Activated CD4-positive, alpha-beta T cell treated with anti-CD3 and anti-CD28 coated beads, Interleukin-2, amount 10 ng/mL, durations not matched to agents 24 days and 14 days (primary cell): ENCODE measurements around the gene XPNPEP2. TPM values are rescaled to one million over a fixed set of nuclear protein-coding genes. Genes with fewer than 3 reads are reported as not detected.
A peak's percentile ranks its signal among the peaks of the same experiment; 100 is the strongest.

Experiments
- DNase-seq: peaks from one replicate; pipeline ENCODE4 v3.0.0; 2022
- H3K27ac Mint-ChIP-seq: one replicate; pipeline ENCODE4 v1.8.0; 2022; ENCODE audit warnings: mild to moderate bottlenecking, mixed read lengths
- H3K27me3 Mint-ChIP-seq: one replicate; pipeline ENCODE4 v1.8.0; 2022; ENCODE audit warnings: mixed read lengths
- H3K36me3 Mint-ChIP-seq: one replicate; pipeline ENCODE4 v1.8.0; 2022; ENCODE audit warnings: low read depth, mild to moderate bottlenecking, mixed read lengths
- H3K4me1 Mint-ChIP-seq: one replicate; pipeline ENCODE4 v1.8.0; 2021; ENCODE audit warnings: mixed read lengths
- H3K4me3 Mint-ChIP-seq: one replicate; pipeline ENCODE4 v1.8.0; 2022; ENCODE audit warnings: mild to moderate bottlenecking, moderate library complexity, mixed read lengths
- H3K9me3 Mint-ChIP-seq: one replicate; pipeline ENCODE4 v1.8.0; 2021; ENCODE audit warnings: mixed read lengths
- intact Hi-C: fragments of 100-400 bp; cut with micrococcal nuclease; formaldehyde crosslinking; loops from one replicate; pipeline ENCODE4 v1.15.1; 2023
- total RNA-seq: library from RNA; stranded (reverse); gene quantifications from 2 replicates; pipeline ENCODE4 v1.2.3, GENCODE V29; 2022

XPNPEP2 gene, protein sequence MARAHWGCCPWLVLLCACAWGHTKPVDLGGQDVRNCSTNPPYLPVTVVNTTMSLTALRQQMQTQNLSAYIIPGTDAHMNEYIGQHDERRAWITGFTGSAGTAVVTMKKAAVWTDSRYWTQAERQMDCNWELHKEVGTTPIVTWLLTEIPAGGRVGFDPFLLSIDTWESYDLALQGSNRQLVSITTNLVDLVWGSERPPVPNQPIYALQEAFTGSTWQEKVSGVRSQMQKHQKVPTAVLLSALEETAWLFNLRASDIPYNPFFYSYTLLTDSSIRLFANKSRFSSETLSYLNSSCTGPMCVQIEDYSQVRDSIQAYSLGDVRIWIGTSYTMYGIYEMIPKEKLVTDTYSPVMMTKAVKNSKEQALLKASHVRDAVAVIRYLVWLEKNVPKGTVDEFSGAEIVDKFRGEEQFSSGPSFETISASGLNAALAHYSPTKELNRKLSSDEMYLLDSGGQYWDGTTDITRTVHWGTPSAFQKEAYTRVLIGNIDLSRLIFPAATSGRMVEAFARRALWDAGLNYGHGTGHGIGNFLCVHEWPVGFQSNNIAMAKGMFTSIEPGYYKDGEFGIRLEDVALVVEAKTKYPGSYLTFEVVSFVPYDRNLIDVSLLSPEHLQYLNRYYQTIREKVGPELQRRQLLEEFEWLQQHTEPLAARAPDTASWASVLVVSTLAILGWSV
- total RNA-seq: 0.24 and 0.28 TPM in 2 replicates

DNA sequence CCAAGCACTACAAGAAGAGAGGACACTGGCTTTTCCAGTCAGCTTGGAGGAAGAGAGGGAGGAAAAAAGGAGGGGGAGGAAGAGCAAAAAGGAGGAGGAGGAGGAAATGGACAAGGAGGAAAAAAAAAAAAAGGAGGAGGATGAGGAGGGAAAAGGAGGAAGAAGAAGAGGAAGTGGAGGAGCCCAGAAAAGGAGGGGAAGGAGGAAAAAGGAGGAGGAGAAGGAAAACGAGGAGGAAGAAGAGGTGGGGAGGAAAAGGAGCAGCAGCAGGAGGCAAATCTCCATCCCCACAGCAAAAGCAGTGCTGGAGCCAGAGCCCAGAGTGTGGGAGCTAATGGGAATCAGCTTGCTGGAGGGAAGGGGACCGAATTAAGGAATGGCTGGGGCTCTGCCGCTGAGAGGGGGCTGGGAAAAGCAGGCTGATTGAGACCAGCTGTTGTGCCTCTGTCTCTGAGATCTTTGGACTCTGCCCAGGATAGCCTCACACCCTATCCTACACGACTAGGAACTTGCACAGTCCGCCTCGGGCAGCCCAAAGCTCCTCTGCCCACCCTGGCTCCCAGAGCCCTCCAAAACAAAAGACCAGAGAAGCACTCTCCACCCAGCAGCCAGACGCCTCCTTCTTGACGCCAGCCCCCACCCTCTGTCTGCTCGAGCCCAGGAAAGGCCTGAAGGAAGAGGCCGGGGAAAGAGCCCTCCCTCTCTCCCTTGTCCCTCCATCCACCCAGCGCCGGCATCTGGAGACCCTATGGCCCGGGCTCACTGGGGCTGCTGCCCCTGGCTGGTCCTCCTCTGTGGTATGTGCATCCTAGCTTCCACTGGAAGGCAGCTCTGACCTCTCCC, at the start of gene XPNPEP2:
Gene XPNPEP2, plus strand, starts transcription at position 514 of the 843 bp plus-strand sequence. Its CDS starts 235 bp downstream, at position 749.
- Mint-ChIP-seq H3K36me3 (no peaks in the 10 kb centered on the region), H3K4me1 (peaks cover 33% of the 10 kb centered on the region), H3K4me3 (peak within 1 kb of the TSS; percentile 23), H3K9me3 (no peaks in the 10 kb centered on the region), H3K27ac (peak within 1 kb of the TSS; percentile 45), H3K27me3 (no peaks in the 10 kb centered on the region)
- DNase-seq: no peak
- intact Hi-C loops: loop anchor here (5.0 kb wide), 1 partner anchor 81 kb away; no protein-coding TSS in a partner anchor

DNA sequence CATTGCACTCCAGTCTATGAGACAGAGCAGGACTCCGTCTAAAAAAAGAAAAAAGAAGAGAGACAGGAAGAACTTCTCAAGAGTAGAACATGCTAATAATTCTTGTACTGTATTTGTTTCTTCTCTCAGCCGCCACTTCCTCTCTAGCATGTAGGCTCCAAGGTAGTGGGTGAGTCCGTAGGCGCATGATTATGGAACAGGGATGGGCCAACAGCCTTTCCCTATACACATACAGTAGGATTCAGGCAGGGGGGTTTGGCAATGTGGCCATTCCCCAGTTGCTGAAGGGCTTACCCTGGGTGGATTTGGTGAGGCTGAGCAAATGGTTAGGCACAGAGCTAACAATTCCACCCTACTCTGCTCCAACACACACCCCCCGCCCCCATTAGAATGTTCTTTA, 49.0 kb upstream of the XPNPEP2 start:
- H3K36me3 Mint-ChIP-seq: no peaks in the 10 kb centered on the region
- intact Hi-C loops: no loop called here
- no peaks in the 10 kb centered on the region for H3K27me3 Mint-ChIP-seq
- H3K4me3 Mint-ChIP-seq: no peak overlapping the region
- H3K4me1 Mint-ChIP-seq: no peaks in the 10 kb centered on the region
- H3K9me3 Mint-ChIP-seq: no peaks in the 10 kb centered on the region
- DNase-seq: peak; percentile 8
- H3K27ac Mint-ChIP-seq: no peak overlapping the region

DNA sequence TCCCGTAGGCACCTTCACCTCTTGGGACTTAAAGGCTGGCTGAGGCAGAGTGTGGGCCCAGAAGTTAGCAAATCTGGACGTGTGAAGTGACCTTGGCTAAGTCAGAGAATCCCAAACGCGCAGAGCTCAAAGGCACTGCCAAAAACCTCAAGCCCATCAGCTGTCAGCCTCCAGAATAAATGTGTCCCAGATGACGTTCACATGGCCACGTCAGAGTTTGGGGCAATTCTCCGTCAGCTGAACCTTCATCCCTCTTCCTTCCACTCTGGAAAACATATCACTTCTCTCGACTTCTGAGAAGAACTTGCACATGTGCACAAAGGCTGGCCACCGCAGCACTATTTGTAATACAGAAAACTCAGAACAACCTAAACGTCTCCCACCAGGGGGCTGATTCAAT, 48.3 kb upstream of the XPNPEP2 start:
- Mint-ChIP-seq H3K36me3 (no peaks in the 10 kb centered on the region), H3K27me3 (no peaks in the 10 kb centered on the region), H3K4me1 (no peaks in the 10 kb centered on the region), H3K27ac (no peak overlapping the region), H3K4me3 (no peak overlapping the region), H3K9me3 (no peaks in the 10 kb centered on the region)
- DNase-seq: peak; percentile 10
- intact Hi-C loops: no loop called here

DNA sequence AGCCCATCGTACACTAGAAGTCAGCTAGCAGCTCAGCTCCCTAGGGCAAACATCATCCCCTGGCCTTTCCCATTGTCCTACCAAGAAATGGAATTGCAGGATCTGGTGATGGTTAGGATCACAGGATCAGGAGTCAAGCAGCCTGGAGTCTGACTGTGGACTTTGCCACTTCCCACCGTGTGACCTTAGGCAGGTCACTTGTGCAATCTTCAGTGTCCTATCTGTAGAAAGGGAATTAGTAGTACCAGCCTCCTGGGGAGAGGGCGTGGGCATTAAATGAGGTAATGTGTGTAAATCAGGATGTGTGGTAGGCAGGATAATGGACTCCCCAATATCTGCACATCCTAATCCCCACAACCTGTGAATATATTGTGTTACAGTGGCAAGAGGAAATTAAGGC, 45.4 kb upstream of the XPNPEP2 start:
- Mint-ChIP-seq H3K4me3 (no peak overlapping the region), H3K36me3 (no peaks in the 10 kb centered on the region), H3K4me1 (no peaks in the 10 kb centered on the region), H3K9me3 (no peaks in the 10 kb centered on the region), H3K27ac (no peak overlapping the region), H3K27me3 (no peaks in the 10 kb centered on the region)
- intact Hi-C loops: no loop called here
- DNase-seq: peak; percentile 26

GRCh38 chrX:129694805-129695204, 44.0 kb upstream of the XPNPEP2 start:
- H3K27me3 Mint-ChIP-seq: no peaks in the 10 kb centered on the region
- H3K4me3 Mint-ChIP-seq: no peak overlapping the region
- no peak overlapping the region for H3K27ac Mint-ChIP-seq
- no peak for DNase-seq
- H3K36me3 Mint-ChIP-seq: no peaks in the 10 kb centered on the region
- H3K4me1 Mint-ChIP-seq: no peaks in the 10 kb centered on the region
- no peaks in the 10 kb centered on the region for H3K9me3 Mint-ChIP-seq
- intact Hi-C loops: no loop called here

DNA sequence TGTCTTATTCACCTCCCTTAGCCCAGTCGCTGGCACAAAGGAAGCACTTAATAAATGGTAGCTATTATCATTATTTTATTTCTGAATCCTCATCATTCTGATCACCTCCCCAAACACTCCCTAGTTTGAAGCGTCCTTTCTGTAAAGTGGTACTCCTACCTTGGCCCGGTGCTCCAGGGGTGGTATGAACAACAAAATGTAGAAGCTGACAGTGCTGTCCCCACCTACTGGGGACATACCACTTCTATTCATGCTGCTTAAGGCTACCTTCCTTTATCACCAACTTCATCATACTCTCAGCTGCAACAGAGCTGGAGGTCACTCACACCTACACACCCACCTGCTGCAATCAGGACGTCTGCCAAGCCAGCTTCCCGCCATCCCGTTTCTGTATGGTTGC, 43.2 kb upstream of the XPNPEP2 start:
- Mint-ChIP-seq H3K36me3 (no peaks in the 10 kb centered on the region), H3K27me3 (no peaks in the 10 kb centered on the region), H3K4me3 (no peak overlapping the region), H3K9me3 (no peaks in the 10 kb centered on the region), H3K27ac (no peak overlapping the region), H3K4me1 (no peaks in the 10 kb centered on the region)
- DNase-seq: no peak
- intact Hi-C loops: no loop called here

DNA sequence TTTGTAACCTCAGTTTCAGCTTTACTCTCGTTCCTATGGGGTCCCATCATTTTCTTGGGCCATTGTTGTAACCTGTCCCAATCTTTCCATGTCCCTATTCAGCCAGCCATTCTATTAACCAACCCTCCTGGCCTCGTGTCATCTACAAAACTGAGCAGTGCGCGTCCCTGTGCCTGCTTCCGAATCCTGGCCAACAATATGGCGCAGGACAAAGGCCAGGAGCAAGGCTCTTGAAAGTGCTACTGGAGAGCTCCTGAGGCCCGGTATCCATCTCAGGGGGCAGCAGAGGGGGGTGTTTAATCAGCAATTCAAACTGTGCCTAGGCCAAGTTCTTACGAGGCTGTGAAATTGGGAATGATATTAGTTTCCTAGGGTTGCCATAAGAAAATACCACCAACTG, 42.8 kb upstream of the XPNPEP2 start:
- no peaks in the 10 kb centered on the region for H3K36me3 Mint-ChIP-seq
- intact Hi-C loops: no loop called here

DNA sequence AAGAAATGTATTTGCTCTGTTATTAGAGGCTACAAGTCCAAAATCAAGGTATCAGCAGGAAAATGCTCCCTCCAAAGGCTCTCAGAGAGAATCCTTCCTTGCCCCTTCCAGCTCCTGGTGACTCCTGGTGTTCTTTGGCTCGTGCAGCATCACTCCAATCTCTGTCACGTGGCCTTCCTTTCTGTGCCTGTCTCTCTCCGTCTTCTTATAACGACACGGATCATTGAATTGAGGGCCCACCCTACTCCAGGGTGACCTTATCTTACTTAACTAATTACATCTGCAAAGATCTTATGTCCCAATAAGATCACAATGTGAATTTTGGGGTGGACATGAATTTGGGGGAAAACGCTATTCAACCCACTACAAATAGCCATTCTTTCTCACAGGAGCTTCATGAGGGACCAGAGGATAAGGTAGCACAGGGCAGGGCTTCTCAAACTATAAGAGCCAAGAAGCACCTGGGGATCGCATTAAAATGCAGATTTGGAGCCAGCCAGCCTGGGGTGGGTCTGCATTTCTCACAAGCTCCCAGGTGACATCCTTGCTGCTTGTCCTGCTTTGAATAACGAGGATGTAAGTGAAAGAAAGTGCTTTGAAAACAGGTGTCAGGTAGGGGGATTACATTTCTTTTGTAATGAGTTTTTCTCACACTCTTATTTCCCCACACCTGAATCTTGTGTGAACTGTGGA, 42.2 kb upstream of the XPNPEP2 start:
- no peak overlapping the region for H3K27ac Mint-ChIP-seq
- H3K27me3 Mint-ChIP-seq: no peaks in the 10 kb centered on the region
- no peaks in the 10 kb centered on the region for H3K9me3 Mint-ChIP-seq
- H3K36me3 Mint-ChIP-seq: no peaks in the 10 kb centered on the region
- H3K4me3 Mint-ChIP-seq: no peak overlapping the region
- DNase-seq: no peak
- H3K4me1 Mint-ChIP-seq: no peaks in the 10 kb centered on the region
- intact Hi-C loops: no loop called here

More for the DNA sequence above, 42.8 kb upstream of the XPNPEP2 start:
- Mint-ChIP-seq H3K27ac (no peak overlapping the region), H3K4me3 (no peak overlapping the region), H3K4me1 (no peaks in the 10 kb centered on the region), H3K27me3 (no peaks in the 10 kb centered on the region), H3K9me3 (no peaks in the 10 kb centered on the region)
- no peak for DNase-seq

- H3K4me3 Mint-ChIP-seq: no peak overlapping the region
- intact Hi-C loops: no loop called here
- no peak overlapping the region for H3K27ac Mint-ChIP-seq
- no peak for DNase-seq
- H3K27me3 Mint-ChIP-seq: no peaks in the 10 kb centered on the region
- no peaks in the 10 kb centered on the region for H3K4me1 Mint-ChIP-seq
- no peaks in the 10 kb centered on the region for H3K36me3 Mint-ChIP-seq
- H3K9me3 Mint-ChIP-seq: no peaks in the 10 kb centered on the region
Measured at GRCh38 chrX:129697204-129697829, 41.5 kb upstream of the XPNPEP2 start.

GRCh38 chrX:129698150-129698549, 40.6 kb upstream of the XPNPEP2 start:
- no peaks in the 10 kb centered on the region for H3K36me3 Mint-ChIP-seq
- H3K4me1 Mint-ChIP-seq: no peaks in the 10 kb centered on the region
- no peak overlapping the region for H3K27ac Mint-ChIP-seq
- H3K27me3 Mint-ChIP-seq: no peaks in the 10 kb centered on the region
- intact Hi-C loops: no loop called here
- H3K9me3 Mint-ChIP-seq: no peaks in the 10 kb centered on the region
- DNase-seq: no peak
- H3K4me3 Mint-ChIP-seq: no peak overlapping the region

DNA sequence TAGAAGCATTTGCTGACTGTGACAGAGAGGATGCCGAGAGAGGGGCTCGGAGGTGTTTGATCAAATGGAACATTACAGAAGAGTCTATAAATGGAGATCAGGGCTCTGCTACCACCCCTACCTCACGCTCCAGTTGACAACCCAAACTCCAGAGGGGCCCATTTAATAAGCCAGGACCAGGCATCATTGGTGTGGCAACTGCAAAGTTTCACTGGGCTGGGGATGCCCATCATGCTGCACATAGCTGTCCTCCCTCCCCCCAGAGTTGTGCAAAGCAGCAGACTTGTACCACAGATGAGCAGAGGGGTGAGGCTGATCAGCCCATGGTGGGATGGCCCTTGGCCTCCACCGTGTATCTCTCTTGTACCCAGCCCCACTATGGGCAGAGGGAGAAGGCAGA, 38.2 kb upstream of the XPNPEP2 start:
- intact Hi-C loops: no loop called here
- no peak overlapping the region for H3K4me3 Mint-ChIP-seq
- H3K36me3 Mint-ChIP-seq: no peaks in the 10 kb centered on the region
- no peaks in the 10 kb centered on the region for H3K9me3 Mint-ChIP-seq
- no peak overlapping the region for H3K27ac Mint-ChIP-seq
- no peaks in the 10 kb centered on the region for H3K4me1 Mint-ChIP-seq
- H3K27me3 Mint-ChIP-seq: no peaks in the 10 kb centered on the region
- no peak for DNase-seq

- no peak for DNase-seq
- H3K27me3 Mint-ChIP-seq: no peaks in the 10 kb centered on the region
- intact Hi-C loops: no loop called here
- no peaks in the 10 kb centered on the region for H3K4me1 Mint-ChIP-seq
- H3K9me3 Mint-ChIP-seq: no peaks in the 10 kb centered on the region
- no peak overlapping the region for H3K4me3 Mint-ChIP-seq
- H3K36me3 Mint-ChIP-seq: no peaks in the 10 kb centered on the region
- H3K27ac Mint-ChIP-seq: no peak overlapping the region
Measured at GRCh38 chrX:129701624-129702069, 37.1 kb upstream of the XPNPEP2 start.

DNA sequence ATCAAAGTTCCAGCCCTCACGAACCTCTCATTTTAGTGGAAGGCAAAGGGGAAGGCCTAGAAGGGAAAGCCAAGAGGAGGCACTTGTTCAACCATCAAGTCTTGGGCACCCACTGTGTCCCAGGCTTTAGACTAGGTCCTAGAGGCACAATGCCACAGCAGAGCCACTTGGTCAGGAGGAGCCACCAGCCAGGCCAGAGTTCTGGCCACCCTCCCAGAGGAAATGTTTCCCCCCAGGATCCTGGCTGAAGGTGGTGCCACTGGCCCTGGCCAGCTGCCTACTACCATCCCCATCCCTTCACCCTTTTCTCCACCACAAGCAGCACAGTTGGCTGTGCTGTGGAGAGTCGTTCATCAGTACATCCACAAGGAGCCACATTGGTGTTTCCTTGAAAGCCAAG, 34.3 kb upstream of the XPNPEP2 start:
- no peak overlapping the region for H3K27ac Mint-ChIP-seq
- peaks cover 3% of the 10 kb centered on the region for H3K27me3 Mint-ChIP-seq
- H3K4me3 Mint-ChIP-seq: no peak overlapping the region
- intact Hi-C loops: no loop called here
- DNase-seq: no peak
- H3K4me1 Mint-ChIP-seq: no peaks in the 10 kb centered on the region
- H3K9me3 Mint-ChIP-seq: no peaks in the 10 kb centered on the region
- H3K36me3 Mint-ChIP-seq: no peaks in the 10 kb centered on the region
